GM12878 (cell line): Measurements from ENCODE around the gene RAD51B. TPM values are rescaled to one million over a fixed set of nuclear protein-coding genes. Genes with fewer than 3 reads are reported as not detected.

Source experiments
- CUX1 ChIP-seq: IDR thresholded peaks from 2 replicates; pipeline ENCODE4 v1.6.1; 2012; ENCODE audit warnings: improper control_type of control experiment, low read depth, low read length; ENCODE audit not compliant: insufficient replicate concordance
- E2F8 ChIP-seq: fragments of 450-650 bp; IDR thresholded peaks from 2 replicates; pipeline ENCODE4 v1.6.1; 2018; ENCODE audit warnings: mild to moderate bottlenecking, low read depth, moderate library complexity; ENCODE audit not compliant: partially characterized antibody
- EZH2 ChIP-seq: IDR thresholded peaks from 2 replicates; pipeline ENCODE4 v1.6.1; 2012; ENCODE audit warnings: low read depth, mild to moderate bottlenecking, control low read depth, inconsistent platforms, low read length, borderline replicate concordance; ENCODE audit not compliant: control insufficient read depth
- HDAC2 ChIP-seq: fragments of 200-600 bp; sonication (generic); IDR thresholded peaks from 2 replicates; pipeline ENCODE4 v1.6.1; 2017
- HSF1 ChIP-seq: fragments of 150-350 bp; IDR thresholded peaks from 2 replicates; pipeline ENCODE4 v1.6.1; 2014; ENCODE audit warnings: mild to moderate bottlenecking, low read depth, low read length
- MAX ChIP-seq: IDR thresholded peaks from 2 replicates; pipeline ENCODE4 v1.6.1; 2012; ENCODE audit warnings: low read depth, low read length, improper control_type of control experiment
- NFXL1 ChIP-seq: fragments of 450-650 bp; IDR thresholded peaks from 2 replicates; pipeline ENCODE4 v1.6.1; 2017; ENCODE audit warnings: antibody characterized with exemption, mild to moderate bottlenecking, borderline replicate concordance
- NR2F1 ChIP-seq: fragments of 450-650 bp; conservative IDR thresholded peaks from 2 replicates; pipeline ENCODE4 v1.6.1; 2017; ENCODE audit warnings: mild to moderate bottlenecking
- SMC3 ChIP-seq: IDR thresholded peaks from 2 replicates; pipeline ENCODE4 v1.6.1; 2011; ENCODE audit warnings: low read length, improper control_type of control experiment, borderline replicate concordance
- SREBF2 ChIP-seq: IDR thresholded peaks from 2 replicates; pipeline ENCODE4 v1.6.1; 2012; ENCODE audit warnings: mild to moderate bottlenecking, low read length
- SRF ChIP-seq, 2 experiments: IDR thresholded peaks; 2 replicates each; pipeline ENCODE4 v1.6.1; 2011; ENCODE audit warnings: low read depth in 2 of 2, low read length in 2 of 2, mild to moderate bottlenecking in 1 of 2, moderate library complexity in 1 of 2
- ZNF207 ChIP-seq: fragments of 450-650 bp; IDR thresholded peaks from 2 replicates; pipeline ENCODE4 v1.6.1; 2014; ENCODE audit warnings: antibody characterized with exemption, mild to moderate bottlenecking, borderline replicate concordance
- ZNF687 ChIP-seq: fragments of 450-650 bp; IDR thresholded peaks from 2 replicates; pipeline ENCODE4 v1.6.1; 2017; ENCODE audit warnings: mild to moderate bottlenecking, moderate library complexity
- polyA plus RNA-seq, 11 experiments: library from polyadenylated mRNA; depleted of rRNA in 4 of 11; unstranded in 6 of 11; stranded (reverse) in 5 of 11; fragments of >200 nt; fragmentation: Nextera tagmentation in 4 of 11; fragmentation: Illumina TruSeq in 1 of 11; extraction: Ambion mirVana in 4 of 11; extraction: Trizol in 1 of 11; gene quantifications; 1 replicate in 1 of 11; 2 replicates in 10 of 11; pipeline versions ENCODE4 v1.2.1 to v1.2.3, GENCODE V29; 2011 to 2016; ENCODE audit warnings: inconsistent platforms in 2 of 11, missing spikeins in 2 of 11, low read depth in 1 of 11
- total RNA-seq, 4 experiments: library from RNA; depleted of rRNA in 3 of 4; stranded (reverse); fragments of >200 nt in 3 of 4; fragmentation: Illumina TruSeq in 1 of 4; extraction: Trizol in 1 of 4; gene quantifications; 2 replicates each; pipeline versions ENCODE4 v1.2.1 to v1.2.3, GENCODE V29; 2013 to 2021

Gene RAD51B
- total and polyA plus RNA-seq, 10 of the 15 experiments (the other 5 are each of a cell fraction or from before 2014, with no cell fraction given): 9.8 to 26.8 (median 21.3) TPM

GRCh38 chr14:68663385-68664076 lies 844.0 kb downstream of the RAD51B start (continued):
- TF ChIP-seq E2F8 (no peak), SREBF2 (no peak), MAX (no peak; the same call in 1 of the 2 replicates), HDAC2 (no peak), CUX1 (no peak), NFXL1 (no peak), SRF (IDR thresholded peaks at IDR 0.05; ENCODE audit: low read depth in 2 of 2, low read length in 2 of 2) (peak in 1 of 2 experiments; percentile 65; a peak in 1 of 4 replicates), ZNF687 (peak; percentile 69; the same call in 1 of the 2 replicates), NR2F1 (peak; percentile 87), EZH2 (no peak), SMC3 (peak; percentile 33; the same call in 1 of the 2 replicates), HSF1 (no peak), ZNF207 (no peak; the same call in 1 of the 2 replicates)
